Measurements from ENCODE around the gene FKBP3. TPM values are rescaled to one million over a fixed set of nuclear protein-coding genes. Genes with fewer than 3 reads are reported as not detected.
"Not testable (repeated sequence)": the region's sequence is repeated elsewhere in the genome, so short reads cannot be mapped to it uniquely, and the experiment has no call there.

FKBP3 gene
- total RNA-seq, 1 experiment from 2014 or later, result 118 TPM

- TF ChIP-seq STAT6 (CRISPR knock-in tag; conservative IDR thresholded peaks at IDR 0.05; ENCODE audit: low read depth), result no peak
These were observed 10.4 kb upstream of the FKBP3 start (continued) for GRCh38 chr14:45144658-45145057.

GRCh38 chr14:45142083-45142482 lies 7.8 kb upstream of the FKBP3 start:
- H3K27me3 Mint-ChIP-seq (ENCODE audit: low read depth); H3K9me3 Mint-ChIP-seq; H3K4me3 Mint-ChIP-seq; H3K27ac Mint-ChIP-seq; ATAC-seq; POLR2A ChIA-PET; DNase-seq (ENCODE audit: low spot score): not testable (repeated sequence)
- H3K4me1 Mint-ChIP-seq, result peaks cover 11% of the 10 kb centered on the region
- peaks cover 19% of the 10 kb centered on the region for H3K36me3 Mint-ChIP-seq
- CTCF ChIA-PET, result interaction anchor here (0.7 kb wide), 1 partner anchor 15 kb away, joined by 4 read pairs; no protein-coding TSS in a partner anchor

GRCh38 chr14:45140661-45141187 lies 6.4 kb upstream of the FKBP3 start:
- Mint-ChIP-seq H3K4me1 (peaks cover 12% of the 10 kb centered on the region), H3K9me3 (no peaks in the 10 kb centered on the region), H3K27ac (no peak overlapping the region), H3K4me3 (no peak overlapping the region), H3K27me3 (ENCODE audit: low read depth) (no peaks in the 10 kb centered on the region), H3K36me3 (peaks cover 13% of the 10 kb centered on the region)
- no peak for DNase-seq (ENCODE audit: low spot score)
- ChIA-PET POLR2A (no interaction called here), CTCF (interaction anchor here (1.1 kb wide), 1 partner anchor 46 kb away, joined by 3 read pairs; no protein-coding TSS in a partner anchor)
- no peak for TF ChIP-seq GRHL2 (CRISPR knock-in tag; IDR thresholded peaks at IDR 0.05; ENCODE audit: insufficient replicate concordance, severe bottlenecking)
- ATAC-seq, result peak; percentile 60

GRCh38 chr14:45136399-45136798 lies 2.1 kb upstream of the FKBP3 start:
- peaks cover 3% of the 10 kb centered on the region for H3K36me3 Mint-ChIP-seq
- ChIA-PET CTCF (interaction anchor here (0.6 to 1.0 kb wide), 4 partner anchors 116 to 223 kb away, joined by 3 to 4 read pairs (median 4); partner anchors contain the start of gene MIS18BP1), POLR2A (interaction anchor here (0.7 kb wide), 1 partner anchor 175 kb away, joined by 3 read pairs; the partner anchor contains the start of genes KLHL28 and TOGARAM1)
- H3K4me1 Mint-ChIP-seq, result peaks cover 18% of the 10 kb centered on the region
- H3K9me3 Mint-ChIP-seq, result no peaks in the 10 kb centered on the region
- ATAC-seq, result no peak
- DNase-seq (ENCODE audit: low spot score), result no peak
- peak overlapping the region; percentile 93 for H3K27ac Mint-ChIP-seq
- peak overlapping the region; percentile 99 for H3K4me3 Mint-ChIP-seq
- no peak for TF ChIP-seq ZNF219 (CRISPR knock-in tag; IDR thresholded peaks at IDR 0.05; ENCODE audit: borderline replicate concordance)
- no peaks in the 10 kb centered on the region for H3K27me3 Mint-ChIP-seq (ENCODE audit: low read depth)

GRCh38 chr14:45135659-45136395 lies 1.5 kb upstream of the FKBP3 start, which contains the start of gene FANCM:
TSS of gene FANCM (plus strand) at chr14:45135930. CDS start at chr14:45136032, 102 bp downstream.
- Mint-ChIP-seq H3K9me3 (no peaks in the 10 kb centered on the region), H3K36me3 (peaks cover 3% of the 10 kb centered on the region), H3K4me1 (peaks cover 18% of the 10 kb centered on the region), H3K4me3 (peak within 1 kb of the TSS; percentile 99), H3K27me3 (ENCODE audit: low read depth) (no peaks in the 10 kb centered on the region), H3K27ac (peak within 1 kb of the TSS; percentile 95)
- peak; percentile 69 for ATAC-seq
- CTCF ChIA-PET, result interaction anchor here (0.6 to 0.8 kb wide), 3 partner anchors 117 to 222 kb away, joined by 3 to 4 read pairs (median 3); partner anchors contain the start of gene MIS18BP1
- TF ChIP-seq MAX (CRISPR knock-in tag; IDR thresholded peaks at IDR 0.05) (0 out of 2 replicates have a peak, but pooled peaks have one; percentile 24), GABPB1 (CRISPR knock-in tag; IDR thresholded peaks at IDR 0.05) (peak; percentile 83), NFYB (CRISPR knock-in tag; conservative IDR thresholded peaks at IDR 0.05; ENCODE audit: low read depth) (peak; percentile 82), PREB (CRISPR knock-in tag; IDR thresholded peaks at IDR 0.05; ENCODE audit: borderline replicate concordance) (peak; percentile 41; the same call in 1 of the 2 replicates), ESRRA (CRISPR knock-in tag; IDR thresholded peaks at IDR 0.05; ENCODE audit: borderline replicate concordance) (0 out of 2 replicates have a peak, but pooled peaks have one; percentile 44), FOXJ3 (CRISPR knock-in tag; IDR thresholded peaks at IDR 0.05; ENCODE audit: borderline replicate concordance) (no peak), ATF1 (CRISPR knock-in tag; IDR thresholded peaks at IDR 0.05) (no peak), FOXP4 (CRISPR knock-in tag; IDR thresholded peaks at IDR 0.05) (0 out of 2 replicates have a peak, but pooled peaks have one; percentile 45), SP1 (CRISPR knock-in tag; conservative IDR thresholded peaks at IDR 0.05) (peak; percentile 26; the same call in 1 of the 2 replicates)
- POLR2A ChIA-PET, result interaction anchor here (0.5 to 0.7 kb wide), 2 partner anchors 115 to 174 kb away, joined by 3 read pairs; partner anchors contain the start of genes KLHL28 and TOGARAM1
- peak; percentile 87 for DNase-seq (ENCODE audit: low spot score)
